ENCODE results near the gene CCDC116.
"Not testable (repeated sequence)": the region's sequence is repeated elsewhere in the genome, so short reads cannot be mapped to it uniquely, and the experiment has no call there.

CCDC116 gene

GRCh38 chr22:21632237-21632895 lies at the start of gene CCDC116:
Gene CCDC116, plus strand, starts transcription at chr22:21632760. Its CDS starts 422 bp downstream, at chr22:21633182.
- DNase-seq, result peak; percentile 52

GRCh38 chr22:21582801-21583740 lies 49.5 kb upstream of the CCDC116 start:
- DNase-seq, result no peak

- no peak for DNase-seq
These were observed 47.2 kb upstream of the CCDC116 start for GRCh38 chr22:21585389-21585788.

- DNase-seq, result peak; percentile 47
These were observed 44.6 kb upstream of the CCDC116 start for GRCh38 chr22:21587803-21588611.

GRCh38 chr22:21589396-21589795 lies 43.2 kb upstream of the CCDC116 start:
- no peak for DNase-seq

- no peak for DNase-seq
These were observed 41.5 kb upstream of the CCDC116 start for GRCh38 chr22:21590809-21591641.

- no peak for DNase-seq
These were observed 40.9 kb upstream of the CCDC116 start for GRCh38 chr22:21591695-21592094.

GRCh38 chr22:21592422-21592821 lies 40.1 kb upstream of the CCDC116 start:
- no peak for DNase-seq

- DNase-seq, result no peak
These were observed 38.9 kb upstream of the CCDC116 start for GRCh38 chr22:21593406-21594232.

- no peak for DNase-seq
These were observed 37.6 kb upstream of the CCDC116 start for GRCh38 chr22:21594865-21595452.

- DNase-seq, result not testable (repeated sequence)
These were observed 36.0 kb upstream of the CCDC116 start for GRCh38 chr22:21596356-21597135.

- no peak for DNase-seq
These were observed 34.3 kb upstream of the CCDC116 start for GRCh38 chr22:21598302-21598701.

- DNase-seq, result no peak
These were observed 33.3 kb upstream of the CCDC116 start for GRCh38 chr22:21599053-21599893.

- no peak for DNase-seq
These were observed 30.0 kb upstream of the CCDC116 start for GRCh38 chr22:21602579-21602978.

GRCh38 chr22:21603973-21604372 lies 28.6 kb upstream of the CCDC116 start:
- DNase-seq, result no peak

- no peak for DNase-seq
These were observed 26.5 kb upstream of the CCDC116 start for GRCh38 chr22:21605887-21606564.

GRCh38 chr22:21606775-21607174 lies 25.8 kb upstream of the CCDC116 start:
- no peak for DNase-seq

- not testable (repeated sequence) for DNase-seq
These were observed 22.9 kb upstream of the CCDC116 start for GRCh38 chr22:21609556-21610157.
